ENCODE data around the gene NDUFS3. TPM values are rescaled to one million over a fixed set of nuclear protein-coding genes. Genes with fewer than 3 reads are reported as not detected.
"Not testable (repeated sequence)": the region's sequence is repeated elsewhere in the genome, so short reads cannot be mapped to it uniquely, and the experiment has no call there.

The NDUFS3 gene
- total RNA-seq, 1 experiment from 2014 or later, result 108 TPM

GRCh38 chr11:47560426-47560825, 18.4 kb upstream of the NDUFS3 start:
- no peak for DNase-seq (ENCODE audit: low read depth)

- DNase-seq (ENCODE audit: low read depth), result not testable (repeated sequence)
These were observed 16.5 kb upstream of the NDUFS3 start for GRCh38 chr11:47562393-47562792.

GRCh38 chr11:47564366-47564765, 14.5 kb upstream of the NDUFS3 start:
- DNase-seq (ENCODE audit: low read depth), result not testable (repeated sequence)

- no peak for DNase-seq (ENCODE audit: low read depth)
These were observed 13.9 kb upstream of the NDUFS3 start for GRCh38 chr11:47564933-47565339.

DNA sequence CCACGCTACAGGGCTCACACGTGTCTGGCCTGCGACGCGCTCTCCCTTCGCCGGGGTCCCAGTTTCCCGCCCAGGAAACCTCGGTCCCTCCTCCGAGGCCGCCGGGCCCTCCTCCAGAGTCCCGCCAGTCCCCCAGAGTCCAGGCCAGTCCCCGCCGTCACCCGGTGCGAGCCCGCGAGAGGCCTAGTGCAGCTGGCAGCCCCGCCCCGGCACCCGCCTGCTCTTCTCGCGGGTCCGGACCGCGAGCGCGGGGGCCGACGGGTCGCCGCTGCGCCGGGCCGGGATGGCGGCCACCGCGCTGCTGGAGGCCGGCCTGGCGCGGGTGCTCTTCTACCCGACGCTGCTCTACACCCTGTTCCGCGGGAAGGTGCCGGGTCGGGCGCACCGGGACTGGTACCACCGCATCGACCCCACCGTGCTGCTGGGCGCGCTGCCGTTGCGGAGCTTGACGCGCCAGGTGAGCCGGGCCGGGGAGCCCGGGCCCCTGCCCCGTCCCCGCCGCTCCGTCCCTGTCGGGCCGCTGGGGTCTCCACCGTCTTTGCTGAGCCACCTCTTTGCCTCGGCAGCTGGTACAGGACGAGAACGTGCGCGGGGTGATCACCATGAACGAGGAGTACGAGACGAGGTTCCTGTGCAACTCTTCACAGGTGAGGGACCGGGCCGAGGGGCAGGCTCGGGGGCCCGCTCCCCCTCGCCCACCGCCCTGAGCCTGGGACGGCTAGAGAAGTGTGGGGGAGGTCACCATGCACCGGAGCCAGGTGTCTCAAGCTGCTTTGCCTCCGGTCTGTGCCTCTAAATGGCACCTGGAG, 13.3 kb upstream of the NDUFS3 start, which contains the start of gene PTPMT1:
Gene PTPMT1, plus strand, starts transcription at position 260 of the 809 bp plus-strand sequence. Its CDS starts 24 bp downstream, at position 284.
- peak; percentile 76 for DNase-seq (ENCODE audit: low read depth)

- DNase-seq (ENCODE audit: low read depth), result peak; percentile 38
These were observed 12.7 kb upstream of the NDUFS3 start for GRCh38 chr11:47566149-47566698.

DNA sequence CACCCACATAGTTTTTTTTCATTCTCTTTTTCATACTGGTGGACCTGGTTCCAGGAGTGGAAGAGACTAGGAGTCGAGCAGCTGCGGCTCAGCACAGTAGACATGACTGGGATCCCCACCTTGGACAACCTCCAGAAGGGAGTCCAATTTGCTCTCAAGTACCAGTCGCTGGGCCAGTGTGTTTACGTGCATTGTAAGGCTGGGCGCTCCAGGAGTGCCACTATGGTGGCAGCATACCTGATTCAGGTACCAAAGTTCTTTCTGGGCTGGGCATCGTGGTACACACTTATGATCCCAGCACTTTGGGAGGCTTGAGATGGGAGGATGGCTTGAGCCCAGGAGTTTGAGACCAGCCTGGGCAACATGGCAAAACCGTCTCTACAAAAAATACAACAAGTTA, 9.2 kb upstream of the NDUFS3 start:
- DNase-seq (ENCODE audit: low read depth), result no peak

DNA sequence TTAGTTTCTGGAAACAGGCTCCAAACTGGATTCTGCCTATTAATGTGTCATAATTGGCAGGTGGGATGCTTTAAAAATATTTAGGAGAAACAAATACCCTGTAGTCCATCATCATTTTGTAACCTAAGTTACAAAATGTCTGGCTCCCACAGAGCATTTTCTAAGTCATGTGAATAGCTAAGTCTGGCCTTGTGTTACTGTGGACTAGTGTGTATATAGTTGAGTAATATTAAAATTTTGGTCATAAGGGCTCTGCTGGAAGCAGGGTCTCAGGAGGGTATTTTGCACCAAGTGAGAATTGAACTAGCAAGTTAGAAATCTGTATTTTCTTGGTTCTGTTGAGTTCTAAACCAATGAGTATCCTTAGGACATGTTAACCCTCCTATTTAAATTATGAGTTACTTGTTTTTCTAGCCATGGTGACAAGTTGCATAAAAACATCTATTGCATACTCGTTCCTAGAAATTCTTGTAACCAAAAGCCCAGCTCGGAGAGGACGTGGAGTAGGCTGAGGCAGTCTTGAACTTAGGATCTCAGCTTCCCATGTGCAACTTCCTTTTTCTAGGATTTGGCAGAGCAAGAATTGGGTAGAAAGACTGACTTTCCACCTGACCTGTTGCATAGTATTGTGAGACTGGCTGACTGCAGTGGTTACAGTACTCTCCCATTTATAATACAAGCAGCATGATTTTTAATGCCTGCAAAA, 8.1 kb upstream of the NDUFS3 start:
- no peak for DNase-seq (ENCODE audit: low read depth)

DNA sequence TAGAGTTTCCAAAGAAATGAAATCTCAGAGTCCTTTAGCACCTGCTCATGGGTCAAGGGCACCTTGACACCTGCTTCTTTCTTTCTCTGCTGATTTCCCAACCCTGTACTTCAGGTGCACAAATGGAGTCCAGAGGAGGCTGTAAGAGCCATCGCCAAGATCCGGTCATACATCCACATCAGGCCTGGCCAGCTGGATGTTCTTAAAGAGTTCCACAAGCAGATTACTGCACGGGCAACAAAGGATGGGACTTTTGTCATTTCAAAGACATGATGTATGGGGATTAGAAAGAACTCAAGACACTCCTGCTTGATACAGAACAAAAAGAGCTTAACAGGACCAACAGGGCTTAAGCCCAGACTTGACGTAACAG, 7.5 kb upstream of the NDUFS3 start:
- DNase-seq (ENCODE audit: low read depth), result no peak

GRCh38 chr11:47571895-47572294, 7.0 kb upstream of the NDUFS3 start:
- DNase-seq (ENCODE audit: low read depth), result peak; percentile 81

DNA sequence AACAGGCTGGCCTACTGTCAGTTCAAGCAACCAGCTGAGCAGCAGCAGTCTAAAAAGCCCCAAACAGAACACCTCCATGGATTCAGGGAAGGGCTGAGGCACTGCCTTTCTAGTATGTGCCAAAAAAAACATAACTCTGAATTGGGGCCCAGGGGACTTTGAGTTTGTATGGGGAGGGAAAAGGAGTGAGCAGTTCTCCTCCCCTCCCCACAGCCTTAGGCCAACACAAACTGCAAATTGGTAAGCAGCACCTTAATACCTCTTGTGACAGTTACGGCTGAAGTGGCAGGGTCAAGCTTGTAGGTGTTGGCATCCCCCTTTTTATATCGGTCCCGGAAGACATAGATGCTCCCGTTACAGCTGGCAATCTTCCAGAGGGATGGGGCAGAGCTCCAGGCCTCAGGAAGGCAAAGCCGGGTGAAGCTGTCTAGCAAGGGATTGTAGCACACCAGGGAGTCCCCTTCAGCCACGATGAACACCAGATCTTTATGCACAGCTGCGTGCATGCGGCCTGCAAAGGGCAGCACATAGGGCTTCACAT, 6.1 kb upstream of the NDUFS3 start:
- DNase-seq (ENCODE audit: low read depth), result no peak

DNA sequence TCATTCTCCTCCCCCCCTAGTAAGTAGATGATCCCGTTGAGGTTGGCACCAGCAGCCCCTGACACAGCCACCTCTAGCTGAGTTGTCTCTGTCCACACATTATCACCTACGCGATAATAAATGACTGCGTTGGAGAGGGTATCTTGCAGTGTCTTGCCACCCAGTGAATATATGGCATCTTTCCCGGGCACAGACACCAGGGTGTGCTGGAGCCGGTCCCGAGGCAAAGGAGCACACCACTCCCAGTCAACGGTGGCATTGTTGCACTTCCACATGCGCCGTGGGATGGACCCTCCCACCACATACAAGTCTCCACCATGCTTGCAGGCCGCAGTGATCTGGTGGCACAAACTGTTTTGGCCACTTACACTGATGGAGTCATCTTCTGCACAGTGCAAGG, 5.6 kb upstream of the NDUFS3 start:
- DNase-seq (ENCODE audit: low read depth), result no peak

DNA sequence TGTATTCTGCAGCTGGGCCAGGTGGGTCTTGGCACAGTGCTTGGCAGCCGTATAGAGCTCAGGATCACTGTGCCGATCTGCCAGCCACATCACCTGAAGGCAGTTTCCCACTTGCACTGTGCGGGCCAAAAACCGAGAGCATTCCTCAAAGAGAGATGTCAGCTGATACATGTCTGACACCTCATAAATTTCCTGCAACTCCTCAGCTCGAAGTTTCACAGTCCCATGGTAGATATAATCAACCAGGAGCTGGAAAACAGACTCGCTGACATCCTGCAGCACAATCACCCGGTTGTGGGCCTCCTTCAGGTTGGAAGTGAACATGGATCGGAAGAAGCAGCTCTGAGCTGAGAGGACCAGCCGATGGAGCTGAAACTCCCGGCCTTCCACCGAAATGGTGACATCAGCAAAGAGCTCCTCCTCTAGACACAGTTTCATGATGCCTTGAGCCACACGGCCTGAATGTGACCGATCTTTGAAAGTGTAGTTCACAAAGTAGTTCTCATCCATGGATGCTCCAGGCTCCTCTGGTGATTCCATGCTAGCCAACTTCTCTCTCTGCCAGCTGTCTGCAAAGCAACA, 1.3 kb upstream of the NDUFS3 start:
- DNase-seq (ENCODE audit: low read depth), result no peak

- DNase-seq (ENCODE audit: low read depth), result no peak
These were observed 5.0 kb downstream of the NDUFS3 start for GRCh38 chr11:47583844-47584243.

DNA sequence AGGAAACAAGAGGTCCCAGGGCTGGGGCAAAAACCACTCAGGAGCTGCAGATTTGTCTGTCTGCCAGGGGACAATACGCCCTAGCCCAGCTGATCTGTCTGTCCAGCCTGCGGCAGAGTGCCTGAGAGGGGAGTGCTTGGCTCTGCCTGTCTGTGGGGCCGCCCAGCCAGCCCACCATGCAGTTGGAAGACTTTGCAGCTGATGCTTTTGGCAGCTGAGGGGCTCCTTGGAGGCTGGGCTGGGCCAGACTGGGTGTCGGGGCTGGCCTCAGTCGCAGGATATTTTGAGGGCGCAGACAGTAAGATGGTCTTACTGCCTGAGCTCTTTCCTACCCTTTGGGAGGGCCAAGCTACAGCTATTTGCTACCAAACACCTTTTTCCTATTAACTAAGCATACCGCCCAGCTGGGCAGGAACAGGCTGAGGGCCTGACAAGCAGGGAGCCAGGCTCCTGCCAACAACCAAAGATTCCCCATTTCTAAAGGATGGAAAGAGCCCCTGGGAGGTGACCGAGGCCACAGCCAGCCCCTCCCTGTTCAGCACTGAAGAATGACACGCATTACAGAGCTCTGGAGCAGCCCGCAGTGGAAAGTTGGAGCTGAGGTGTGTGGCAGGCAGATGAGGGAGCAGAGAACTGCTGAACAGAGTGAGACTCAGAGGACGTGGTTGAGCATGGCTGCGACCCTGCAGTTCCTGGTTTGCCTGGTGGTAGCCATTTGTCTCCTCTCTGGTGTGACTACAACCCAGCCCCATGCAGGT, 7.4 kb downstream of the NDUFS3 start, which contains the start of gene FAM180B:
Gene FAM180B, plus strand, starts transcription at position 581 of the 758 bp plus-strand sequence. Its CDS starts 91 bp downstream, at position 672.
- no peak for DNase-seq (ENCODE audit: low read depth)

DNA sequence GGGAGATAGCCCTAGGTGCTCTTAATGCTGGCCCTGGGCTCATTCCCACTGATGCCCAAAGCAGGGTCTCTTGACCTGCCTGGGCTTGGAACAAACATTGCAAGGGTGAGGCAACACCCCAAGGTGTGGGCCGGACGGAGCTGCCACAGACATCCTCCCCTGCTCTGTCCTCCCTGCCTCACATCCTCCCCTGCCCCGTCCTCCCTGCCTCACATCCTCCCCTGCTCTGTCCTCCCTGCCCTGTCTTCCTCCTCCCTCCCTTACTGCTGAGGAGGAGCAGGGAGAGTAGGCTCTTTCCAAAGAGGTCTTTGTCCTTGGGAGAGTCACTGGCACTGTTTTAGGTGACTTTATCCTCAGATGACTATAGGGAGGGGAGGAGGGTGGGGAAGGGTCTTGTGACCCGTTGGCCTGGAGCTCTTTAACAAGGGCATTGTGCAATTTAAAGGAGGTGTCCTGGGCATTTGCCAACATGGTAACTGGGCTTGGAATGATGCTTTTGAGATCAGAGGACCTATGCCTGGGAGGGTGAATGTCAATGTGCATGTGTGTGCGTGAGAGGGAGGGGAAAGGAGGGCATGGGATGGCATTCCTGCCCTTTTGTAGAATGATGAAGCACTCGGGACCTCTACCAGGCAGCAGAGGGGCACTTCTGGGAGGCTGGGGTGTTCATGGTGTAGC, 8.3 kb downstream of the NDUFS3 start:
- DNase-seq (ENCODE audit: low read depth), result no peak

GRCh38 chr11:47587723-47588326, 9.0 kb downstream of the NDUFS3 start:
- DNase-seq (ENCODE audit: low read depth), result no peak

GRCh38 chr11:47589118-47589517, 10.2 kb downstream of the NDUFS3 start:
- DNase-seq (ENCODE audit: low read depth), result no peak

- DNase-seq (ENCODE audit: low read depth), result no peak
These were observed 10.7 kb downstream of the NDUFS3 start for GRCh38 chr11:47589584-47589976.

Data from M059J (cell line).